SU-DHL-6 (cell line): ENCODE results near the gene ACTN1.

Experiments
- EZH2phosphoT487 ChIP-seq: fragments of 200-600 bp; sonication (generic), shearing (Covaris generic); conservative IDR thresholded peaks from 2 replicates; pipeline ENCODE4 v1.6.1; 2018; ENCODE audit warnings: mild to moderate bottlenecking, antibody characterized with exemption, low read length, moderate library complexity, mixed read lengths
- TF ChIP-seq, protein P1 (sequence below): fragments of 200-600 bp; sonication (generic); IDR thresholded peaks from one replicate; pipeline ENCODE4 v1.5.1; 2017; ENCODE audit warnings: antibody characterized with exemption, mild to moderate bottlenecking, low read length, moderate library complexity; ENCODE audit not compliant: insufficient read depth, poor library complexity, severe bottlenecking

DNA sequence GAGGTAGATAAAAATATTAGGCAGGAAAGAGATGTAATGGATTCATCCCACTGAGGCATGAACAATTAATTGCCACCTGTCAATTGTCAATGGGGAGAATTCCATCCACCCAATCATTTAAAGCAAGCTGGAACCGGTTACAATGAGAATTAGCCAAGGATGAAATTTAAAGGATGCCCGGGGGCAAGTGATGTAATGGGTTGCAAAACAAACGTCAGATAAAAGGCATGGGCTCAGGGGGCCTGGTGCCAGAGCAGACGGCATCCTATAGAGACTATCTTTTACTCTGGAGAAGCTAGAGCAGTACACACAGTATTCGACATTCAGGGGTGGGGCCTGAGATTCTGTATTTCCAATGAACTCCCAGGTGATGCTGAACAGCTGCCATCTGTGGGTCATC is 105.7 kb downstream of the ACTN1 start:
- TF ChIP-seq, protein P1, sequence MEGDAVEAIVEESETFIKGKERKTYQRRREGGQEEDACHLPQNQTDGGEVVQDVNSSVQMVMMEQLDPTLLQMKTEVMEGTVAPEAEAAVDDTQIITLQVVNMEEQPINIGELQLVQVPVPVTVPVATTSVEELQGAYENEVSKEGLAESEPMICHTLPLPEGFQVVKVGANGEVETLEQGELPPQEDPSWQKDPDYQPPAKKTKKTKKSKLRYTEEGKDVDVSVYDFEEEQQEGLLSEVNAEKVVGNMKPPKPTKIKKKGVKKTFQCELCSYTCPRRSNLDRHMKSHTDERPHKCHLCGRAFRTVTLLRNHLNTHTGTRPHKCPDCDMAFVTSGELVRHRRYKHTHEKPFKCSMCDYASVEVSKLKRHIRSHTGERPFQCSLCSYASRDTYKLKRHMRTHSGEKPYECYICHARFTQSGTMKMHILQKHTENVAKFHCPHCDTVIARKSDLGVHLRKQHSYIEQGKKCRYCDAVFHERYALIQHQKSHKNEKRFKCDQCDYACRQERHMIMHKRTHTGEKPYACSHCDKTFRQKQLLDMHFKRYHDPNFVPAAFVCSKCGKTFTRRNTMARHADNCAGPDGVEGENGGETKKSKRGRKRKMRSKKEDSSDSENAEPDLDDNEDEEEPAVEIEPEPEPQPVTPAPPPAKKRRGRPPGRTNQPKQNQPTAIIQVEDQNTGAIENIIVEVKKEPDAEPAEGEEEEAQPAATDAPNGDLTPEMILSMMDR = no peak
- no peak for TF ChIP-seq EZH2phosphoT487
